HEK293 (cell line): Measurements from ENCODE around the gene PRKCA.
A peak's percentile ranks its signal among the peaks of the same experiment; 100 is the strongest.

Source experiments
- GFI1B ChIP-seq: fragments of 450-650 bp; formaldehyde crosslinking; IDR thresholded peaks from 2 replicates; pipeline ENCODE4 v1.5.1; 2016; ENCODE audit warnings: missing biosample characterization, missing genetic modification characterization
- GLI4 ChIP-seq: fragments of 450-650 bp; formaldehyde crosslinking; IDR thresholded peaks from 2 replicates; pipeline ENCODE4 v1.5.1; 2016; ENCODE audit warnings: missing biosample characterization, missing genetic modification characterization
- OSR2 ChIP-seq: fragments of 450-650 bp; formaldehyde crosslinking; IDR thresholded peaks from 2 replicates; pipeline ENCODE4 v1.5.1; 2016; ENCODE audit warnings: missing biosample characterization, missing genetic modification characterization
- ZBTB11 ChIP-seq: fragments of 450-650 bp; formaldehyde crosslinking; conservative IDR thresholded peaks from 2 replicates; pipeline ENCODE4 v1.5.1; 2016; ENCODE audit warnings: low read depth, missing biosample characterization, missing genetic modification characterization
- ZBTB20 ChIP-seq: fragments of 450-650 bp; formaldehyde crosslinking; IDR thresholded peaks from 2 replicates; pipeline ENCODE4 v1.5.1; 2016; ENCODE audit warnings: missing biosample characterization, missing genetic modification characterization
- ZBTB26 ChIP-seq: fragments of 450-650 bp; formaldehyde crosslinking; optimal IDR thresholded peaks from 2 replicates; pipeline ENCODE3; 2016; ENCODE audit warnings: missing biosample characterization, mild to moderate bottlenecking, missing genetic modification characterization
- ZFP37 ChIP-seq: fragments of 450-650 bp; formaldehyde crosslinking; IDR thresholded peaks from 2 replicates; pipeline ENCODE4 v1.5.1; 2016; ENCODE audit warnings: missing biosample characterization, missing genetic modification characterization
- ZFP69B ChIP-seq: fragments of 450-650 bp; formaldehyde crosslinking; IDR thresholded peaks from 2 replicates; pipeline ENCODE4 v1.5.1; 2016; ENCODE audit warnings: missing biosample characterization, missing genetic modification characterization
- ZNF121 ChIP-seq: fragments of 450-650 bp; formaldehyde crosslinking; IDR thresholded peaks from 2 replicates; pipeline ENCODE4 v1.5.1; 2016; ENCODE audit warnings: missing biosample characterization, missing genetic modification characterization
- ZNF174 ChIP-seq: fragments of 450-650 bp; formaldehyde crosslinking; IDR thresholded peaks from 2 replicates; pipeline ENCODE4 v1.5.0; 2017; ENCODE audit warnings: missing biosample characterization, mild to moderate bottlenecking, missing genetic modification characterization
- ZNF184 ChIP-seq: fragments of 450-650 bp; IDR thresholded peaks from 2 replicates; pipeline ENCODE4 v1.5.1; 2018; ENCODE audit warnings: missing biosample characterization, mild to moderate bottlenecking, missing genetic modification characterization
- ZNF202 ChIP-seq: fragments of 450-650 bp; formaldehyde crosslinking; IDR thresholded peaks from 2 replicates; pipeline ENCODE4 v1.5.1; 2016; ENCODE audit warnings: missing biosample characterization, missing genetic modification characterization, borderline replicate concordance
- ZNF221 ChIP-seq: fragments of 450-650 bp; formaldehyde crosslinking; IDR thresholded peaks from 2 replicates; pipeline ENCODE4 v1.5.1; 2017; ENCODE audit warnings: missing biosample characterization, missing genetic modification characterization, borderline replicate concordance
- ZNF223 ChIP-seq: fragments of 450-650 bp; formaldehyde crosslinking; IDR thresholded peaks from 2 replicates; pipeline ENCODE4 v1.5.1; 2016; ENCODE audit warnings: missing biosample characterization, missing genetic modification characterization
- ZNF23 ChIP-seq: fragments of 450-650 bp; formaldehyde crosslinking; IDR thresholded peaks from 2 replicates; pipeline ENCODE4 v1.5.1; 2016; ENCODE audit warnings: missing biosample characterization, missing genetic modification characterization, borderline replicate concordance
- ZNF274 ChIP-seq, 2 experiments: fragments of 200-500 bp in 1 of 2; fragments of 450-650 bp in 1 of 2; sonication (Bioruptor generic) in 1 of 2; formaldehyde crosslinking in 1 of 2; IDR thresholded peaks; 2 replicates each; pipeline versions ENCODE4 v1.5.1 to v1.6.1; 2014 to 2016; ENCODE audit warnings: borderline replicate concordance in 1 of 2, inconsistent platforms in 1 of 2, low read length in 1 of 2, missing biosample characterization in 1 of 2, missing genetic modification characterization in 1 of 2
- ZNF311 ChIP-seq: fragments of 450-650 bp; formaldehyde crosslinking; IDR thresholded peaks from 2 replicates; pipeline ENCODE4 v1.5.1; 2017; ENCODE audit warnings: missing biosample characterization, missing genetic modification characterization, borderline replicate concordance
- ZNF473 ChIP-seq: fragments of 450-650 bp; formaldehyde crosslinking; IDR thresholded peaks from 2 replicates; pipeline ENCODE4 v1.5.1; 2017; ENCODE audit warnings: missing biosample characterization, missing genetic modification characterization
- ZNF530 ChIP-seq: fragments of 450-650 bp; formaldehyde crosslinking; IDR thresholded peaks from 2 replicates; pipeline ENCODE4 v1.5.1; 2016; ENCODE audit warnings: low read depth, missing biosample characterization, missing genetic modification characterization
- ZNF544 ChIP-seq: fragments of 450-650 bp; formaldehyde crosslinking; IDR thresholded peaks from 2 replicates; pipeline ENCODE4 v1.5.0; 2017; ENCODE audit warnings: missing biosample characterization, missing genetic modification characterization
- ZNF600 ChIP-seq: fragments of 450-650 bp; formaldehyde crosslinking; IDR thresholded peaks from 2 replicates; pipeline ENCODE4 v1.5.1; 2016; ENCODE audit warnings: missing biosample characterization, missing genetic modification characterization
- ZNF626 ChIP-seq: fragments of 450-650 bp; sonication (Bioruptor Pico); formaldehyde crosslinking; IDR thresholded peaks from 2 replicates; pipeline ENCODE4 v1.5.1; 2018; ENCODE audit warnings: missing biosample characterization, missing genetic modification characterization, inconsistent platforms
- ZNF701 ChIP-seq: fragments of 450-650 bp; formaldehyde crosslinking; IDR thresholded peaks from 2 replicates; pipeline ENCODE4 v1.5.1; 2016; ENCODE audit warnings: missing biosample characterization, missing genetic modification characterization
- TF ChIP-seq, protein P1 (sequence below): fragments of 450-650 bp; formaldehyde crosslinking; IDR thresholded peaks from 2 replicates; pipeline ENCODE4 v1.5.1; 2016; ENCODE audit warnings: missing biosample characterization, missing genetic modification characterization
- TF ChIP-seq, protein P2 (sequence below): fragments of 450-650 bp; formaldehyde crosslinking; IDR thresholded peaks from 2 replicates; pipeline ENCODE4 v1.5.1; 2017; ENCODE audit warnings: missing biosample characterization, missing genetic modification characterization
- TF ChIP-seq, protein P3 (sequence below): fragments of 450-650 bp; formaldehyde crosslinking; IDR thresholded peaks from 2 replicates; pipeline ENCODE4 v1.5.1; 2016; ENCODE audit warnings: missing biosample characterization, missing genetic modification characterization
- TF ChIP-seq, protein P4 (sequence below): fragments of 450-650 bp; formaldehyde crosslinking; IDR thresholded peaks from 2 replicates; pipeline ENCODE4 v1.5.1; 2016; ENCODE audit warnings: missing biosample characterization, missing genetic modification characterization

The PRKCA gene

DNA sequence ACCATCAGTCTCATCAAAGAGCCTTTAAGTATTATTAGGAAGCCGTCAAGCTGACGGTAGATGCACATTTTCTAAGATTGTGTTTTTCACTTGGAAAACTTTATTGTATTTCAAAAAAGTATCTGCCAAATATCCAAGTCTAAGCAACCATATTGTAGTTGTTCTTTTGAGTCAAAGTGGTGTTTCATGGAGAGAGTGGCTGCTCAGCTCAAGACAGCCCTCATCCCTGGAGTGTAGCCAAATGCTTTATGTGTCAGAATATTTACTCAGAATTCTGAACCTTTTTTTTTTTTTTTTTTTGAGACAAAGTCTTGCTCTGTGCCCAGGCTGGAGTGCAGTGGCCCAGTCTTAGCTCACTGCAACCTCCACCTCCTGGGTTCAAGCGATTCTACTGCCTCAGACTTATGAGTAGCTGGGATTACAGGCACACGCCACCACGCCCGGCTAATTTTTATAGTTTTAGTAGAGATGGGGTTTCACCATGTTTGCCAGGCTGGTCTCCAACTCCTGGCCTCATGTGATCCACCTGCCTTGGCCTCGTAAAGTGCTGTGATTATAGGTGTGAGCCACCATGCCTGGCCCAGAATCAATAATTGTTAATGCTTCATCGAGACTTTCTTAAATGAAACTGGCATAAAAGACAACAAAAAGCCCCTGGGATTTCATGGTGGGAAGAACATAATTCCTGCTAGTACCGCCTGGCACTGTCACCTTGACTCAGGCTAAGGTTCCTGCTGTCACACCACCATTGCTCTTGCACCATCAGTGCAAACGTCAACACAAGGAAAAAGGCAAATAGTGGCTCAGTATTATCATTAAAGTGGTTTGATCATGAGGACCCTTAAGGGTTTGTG lies 45.5 kb downstream of the PRKCA start (continued):
- TF ChIP-seq, protein P1, sequence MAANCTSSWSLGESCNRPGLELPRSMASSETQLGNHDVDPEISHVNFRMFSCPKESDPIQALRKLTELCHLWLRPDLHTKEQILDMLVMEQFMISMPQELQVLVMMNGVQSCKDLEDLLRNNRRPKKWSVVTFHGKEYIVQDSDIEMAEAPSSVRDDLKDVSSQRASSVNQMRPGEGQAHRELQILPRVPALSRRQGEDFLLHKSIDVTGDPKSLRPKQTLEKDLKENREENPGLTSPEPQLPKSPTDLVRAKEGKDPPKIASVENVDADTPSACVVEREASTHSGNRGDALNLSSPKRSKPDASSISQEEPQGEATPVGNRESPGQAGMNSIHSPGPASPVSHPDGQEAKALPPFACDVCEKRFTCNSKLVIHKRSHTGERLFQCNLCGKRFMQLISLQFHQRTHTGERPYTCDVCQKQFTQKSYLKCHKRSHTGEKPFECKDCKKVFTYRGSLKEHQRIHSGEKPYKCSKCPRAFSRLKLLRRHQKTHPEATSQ (tag by site-specific recombination), result no peak
- no peak for TF ChIP-seq ZNF544
- TF ChIP-seq ZNF184 (tag by site-specific recombination), result no peak
- no peak for TF ChIP-seq ZNF274 (IDR thresholded peaks at IDR 0.05; ENCODE audit: low read length)
- no peak for TF ChIP-seq ZNF274 (tag by site-specific recombination; IDR thresholded peaks at IDR 0.05; ENCODE audit: borderline replicate concordance)
- no peak for TF ChIP-seq GLI4 (tag by site-specific recombination)
- TF ChIP-seq ZNF174 (tag by site-specific recombination), result no peak
- no peak for TF ChIP-seq ZNF121 (tag by site-specific recombination)
- no peak; the same call in 1 of the 2 replicates for TF ChIP-seq ZNF600 (tag by site-specific recombination)
- no peak for TF ChIP-seq ZNF530 (tag by site-specific recombination)
- TF ChIP-seq ZNF202 (tag by site-specific recombination), result no peak
- no peak for TF ChIP-seq ZNF473 (tag by site-specific recombination)
- TF ChIP-seq, protein P2, sequence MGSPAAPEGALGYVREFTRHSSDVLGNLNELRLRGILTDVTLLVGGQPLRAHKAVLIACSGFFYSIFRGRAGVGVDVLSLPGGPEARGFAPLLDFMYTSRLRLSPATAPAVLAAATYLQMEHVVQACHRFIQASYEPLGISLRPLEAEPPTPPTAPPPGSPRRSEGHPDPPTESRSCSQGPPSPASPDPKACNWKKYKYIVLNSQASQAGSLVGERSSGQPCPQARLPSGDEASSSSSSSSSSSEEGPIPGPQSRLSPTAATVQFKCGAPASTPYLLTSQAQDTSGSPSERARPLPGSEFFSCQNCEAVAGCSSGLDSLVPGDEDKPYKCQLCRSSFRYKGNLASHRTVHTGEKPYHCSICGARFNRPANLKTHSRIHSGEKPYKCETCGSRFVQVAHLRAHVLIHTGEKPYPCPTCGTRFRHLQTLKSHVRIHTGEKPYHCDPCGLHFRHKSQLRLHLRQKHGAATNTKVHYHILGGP (tag by site-specific recombination), result no peak
- TF ChIP-seq, protein P3, sequence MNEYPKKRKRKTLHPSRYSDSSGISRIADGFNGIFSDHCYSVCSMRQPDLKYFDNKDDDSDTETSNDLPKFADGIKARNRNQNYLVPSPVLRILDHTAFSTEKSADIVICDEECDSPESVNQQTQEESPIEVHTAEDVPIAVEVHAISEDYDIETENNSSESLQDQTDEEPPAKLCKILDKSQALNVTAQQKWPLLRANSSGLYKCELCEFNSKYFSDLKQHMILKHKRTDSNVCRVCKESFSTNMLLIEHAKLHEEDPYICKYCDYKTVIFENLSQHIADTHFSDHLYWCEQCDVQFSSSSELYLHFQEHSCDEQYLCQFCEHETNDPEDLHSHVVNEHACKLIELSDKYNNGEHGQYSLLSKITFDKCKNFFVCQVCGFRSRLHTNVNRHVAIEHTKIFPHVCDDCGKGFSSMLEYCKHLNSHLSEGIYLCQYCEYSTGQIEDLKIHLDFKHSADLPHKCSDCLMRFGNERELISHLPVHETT, result 0 out of 2 replicates have a peak, but pooled peaks have one; percentile 38
- TF ChIP-seq, protein P4, sequence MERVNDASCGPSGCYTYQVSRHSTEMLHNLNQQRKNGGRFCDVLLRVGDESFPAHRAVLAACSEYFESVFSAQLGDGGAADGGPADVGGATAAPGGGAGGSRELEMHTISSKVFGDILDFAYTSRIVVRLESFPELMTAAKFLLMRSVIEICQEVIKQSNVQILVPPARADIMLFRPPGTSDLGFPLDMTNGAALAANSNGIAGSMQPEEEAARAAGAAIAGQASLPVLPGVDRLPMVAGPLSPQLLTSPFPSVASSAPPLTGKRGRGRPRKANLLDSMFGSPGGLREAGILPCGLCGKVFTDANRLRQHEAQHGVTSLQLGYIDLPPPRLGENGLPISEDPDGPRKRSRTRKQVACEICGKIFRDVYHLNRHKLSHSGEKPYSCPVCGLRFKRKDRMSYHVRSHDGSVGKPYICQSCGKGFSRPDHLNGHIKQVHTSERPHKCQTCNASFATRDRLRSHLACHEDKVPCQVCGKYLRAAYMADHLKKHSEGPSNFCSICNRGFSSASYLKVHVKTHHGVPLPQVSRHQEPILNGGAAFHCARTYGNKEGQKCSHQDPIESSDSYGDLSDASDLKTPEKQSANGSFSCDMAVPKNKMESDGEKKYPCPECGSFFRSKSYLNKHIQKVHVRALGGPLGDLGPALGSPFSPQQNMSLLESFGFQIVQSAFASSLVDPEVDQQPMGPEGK (tag by site-specific recombination), result peak; percentile 55
- no peak for TF ChIP-seq ZBTB26 (tag by site-specific recombination)
- TF ChIP-seq ZNF23, result no peak
- TF ChIP-seq ZBTB11 (tag by site-specific recombination), result no peak
- TF ChIP-seq ZNF626 (tag by site-specific recombination), result no peak
- no peak for TF ChIP-seq ZNF221 (tag by site-specific recombination)
- TF ChIP-seq ZFP37 (tag by site-specific recombination), result no peak
- peak; percentile 94 for TF ChIP-seq OSR2
- no peak for TF ChIP-seq ZFP69B
- no peak for TF ChIP-seq ZNF223 (tag by site-specific recombination)
- peak; percentile 20; the same call in 1 of the 2 replicates for TF ChIP-seq GFI1B (tag by site-specific recombination)
- no peak for TF ChIP-seq ZNF701 (tag by site-specific recombination)
- no peak for TF ChIP-seq ZBTB20 (tag by site-specific recombination)
- no peak for TF ChIP-seq ZNF311
